GM23338 (cell line): ENCODE data around the gene STAT4. TPM values are rescaled to one million over a fixed set of nuclear protein-coding genes. Genes with fewer than 3 reads are reported as not detected.

Experiments
- ATAC-seq: fragments of 200-7000 bp; cut with Tn5 transposase; 3 replicates; pipeline ENCODE4 v1.9.1; 2020
- DNase-seq: peaks from one replicate; pipeline ENCODE4 v3.0.0-alpha.2; 2015; ENCODE audit warnings: low spot score
- H2AFZ ChIP-seq: fragments of 200-600 bp; sonication (generic); 2 replicates; pipeline ENCODE4 v1.8.0; 2016; ENCODE audit warnings: antibody characterized with exemption, mild to moderate bottlenecking, moderate library complexity
- H3F3A ChIP-seq: fragments of 200-600 bp; sonication (generic); replicated peaks from 2 replicates; pipeline ENCODE4 v1.8.0; 2017; ENCODE audit warnings: antibody characterized with exemption, mixed run types, low read depth
- H3K27ac ChIP-seq: fragments of 200-600 bp; sonication (generic); 2 replicates; pipeline ENCODE4 v1.6.1; 2016; ENCODE audit warnings: low read depth
- H3K27me3 ChIP-seq: fragments of 200-600 bp; sonication (generic); 2 replicates; pipeline ENCODE4 v1.8.0; 2016; ENCODE audit warnings: mild to moderate bottlenecking, mixed run types, moderate library complexity; ENCODE audit not compliant: insufficient read depth
- H3K36me3 ChIP-seq: fragments of 200-600 bp; sonication (generic); 2 replicates; pipeline ENCODE4 v1.8.0; 2016; ENCODE audit warnings: mild to moderate bottlenecking; ENCODE audit not compliant: insufficient read depth
- H3K4me1 ChIP-seq: fragments of 200-600 bp; sonication (generic); 2 replicates; pipeline ENCODE4 v1.8.0; 2016; ENCODE audit warnings: mild to moderate bottlenecking, moderate library complexity; ENCODE audit not compliant: insufficient read depth
- H3K4me2 ChIP-seq: fragments of 200-600 bp; sonication (generic); 2 replicates; pipeline ENCODE4 v1.7.1; 2017; ENCODE audit warnings: mixed run types
- H3K4me3 ChIP-seq: fragments of 200-600 bp; sonication (generic); 2 replicates; pipeline ENCODE4 v1.6.1; 2016; ENCODE audit warnings: mixed run types
- H3K79me2 ChIP-seq: fragments of 200-600 bp; sonication (generic); replicated peaks from 2 replicates; pipeline ENCODE4 v1.8.0; 2017; ENCODE audit warnings: mild to moderate bottlenecking; ENCODE audit not compliant: insufficient read depth
- H3K9me2 ChIP-seq: fragments of 200-600 bp; sonication (generic); 2 replicates; pipeline ENCODE4 v1.8.0; 2017; ENCODE audit not compliant: insufficient read depth
- H4K20me1 ChIP-seq: fragments of 200-600 bp; sonication (generic); replicated peaks from 2 replicates; pipeline ENCODE4 v1.8.0; 2017; ENCODE audit warnings: mild to moderate bottlenecking; ENCODE audit not compliant: insufficient read depth
- H3K27ac Mint-ChIP-seq: 2 replicates; pipeline ENCODE4 v1.8.0; 2020; ENCODE audit warnings: inconsistent platforms, mild to moderate bottlenecking, moderate library complexity, mixed read lengths
- H3K27me3 Mint-ChIP-seq: 3 replicates; pipeline ENCODE4 v1.8.0; 2022; ENCODE audit warnings: low read depth, mild to moderate bottlenecking, moderate library complexity, mixed read lengths, inconsistent platforms; ENCODE audit not compliant: insufficient read depth, poor library complexity
- H3K36me3 Mint-ChIP-seq: 3 replicates; pipeline ENCODE4 v1.8.0; 2021; ENCODE audit warnings: low read depth, mild to moderate bottlenecking, inconsistent platforms, moderate library complexity, mixed read lengths
- H3K4me1 Mint-ChIP-seq: 3 replicates; pipeline ENCODE4 v1.8.0; 2020; ENCODE audit warnings: mild to moderate bottlenecking, inconsistent platforms, mixed read lengths
- H3K4me3 Mint-ChIP-seq: 3 replicates; pipeline ENCODE4 v1.8.0; 2021; ENCODE audit warnings: moderate library complexity, mild to moderate bottlenecking, inconsistent platforms, mixed read lengths
- H3K9me3 Mint-ChIP-seq: 3 replicates; pipeline ENCODE4 v1.8.0; 2020; ENCODE audit warnings: moderate library complexity, mild to moderate bottlenecking, inconsistent platforms, mixed read lengths
- CTCF ChIP-seq, 2 experiments: fragments of 200-600 bp in 1 of 2; sonication (generic) in 1 of 2; conservative IDR thresholded peaks; 2 replicates each; pipeline versions ENCODE4 v1.5.1 to v1.6.1; 2016 to 2017; ENCODE audit warnings: antibody characterized with exemption in 2 of 2, low read depth in 2 of 2, mild to moderate bottlenecking in 2 of 2, moderate library complexity in 1 of 2
- EZH2 ChIP-seq: fragments of 200-600 bp; sonication (generic); IDR thresholded peaks from one replicate; pipeline ENCODE4 v1.8.0; 2017; ENCODE audit warnings: antibody characterized with exemption, mild to moderate bottlenecking, low read depth; ENCODE audit not compliant: unreplicated experiment
- EZH2phosphoT487 ChIP-seq: fragments of 200-600 bp; sonication (generic); IDR thresholded peaks from one replicate; pipeline ENCODE4 v1.8.1; 2018; ENCODE audit warnings: antibody characterized with exemption; ENCODE audit not compliant: unreplicated experiment
- NANOG ChIP-seq: IDR thresholded peaks from 2 replicates; pipeline ENCODE4 v1.6.1; 2016; ENCODE audit warnings: antibody characterized with exemption, borderline replicate concordance
- REST ChIP-seq: IDR thresholded peaks from one replicate; pipeline ENCODE4 v1.6.1; 2018; ENCODE audit warnings: antibody characterized with exemption; ENCODE audit not compliant: unreplicated experiment
- STAT1 ChIP-seq: IDR thresholded peaks from one replicate; pipeline ENCODE4 v1.6.1; 2016; ENCODE audit warnings: antibody characterized with exemption; ENCODE audit not compliant: unreplicated experiment
- ZNF114 ChIP-seq: fragments of 250-450 bp; sonication (Bioruptor Pico); IDR thresholded peaks from 2 replicates; pipeline ENCODE4 v1.5.0; 2020; ENCODE audit warnings: mild to moderate bottlenecking, moderate library complexity
- ZNF331 ChIP-seq: fragments of 250-450 bp; sonication (Bioruptor Pico); IDR thresholded peaks from 2 replicates; pipeline ENCODE4 v1.5.0; 2020; ENCODE audit warnings: low read depth, mild to moderate bottlenecking, moderate library complexity
- polyA plus RNA-seq: library from polyadenylated mRNA; unstranded; fragments of >200 nt; fragmentation: Nextera tagmentation; extraction: Ambion mirVana; gene quantifications from 2 replicates; pipeline ENCODE4 v1.2.1, GENCODE V29; 2016
- total RNA-seq: library from RNA; depleted of rRNA; stranded (reverse); fragments of >200 nt; shearing (Covaris generic); gene quantifications from 2 replicates; pipeline ENCODE4 v1.2.3, GENCODE V29; 2014

Gene STAT4
- total and polyA plus RNA-seq, 2 experiments from 2014 or later = 0.52 to 0.86 TPM

- H3K4me1 Mint-ChIP-seq = peaks cover 5% of the 10 kb centered on the region
- Histone ChIP-seq H4K20me1 (no peaks in the 10 kb centered on the region), H3K4me2 (no peak overlapping the region), H3K4me1 (no peaks in the 10 kb centered on the region), H3K9me2 (no peaks in the 10 kb centered on the region), H3K27me3 (peaks cover 18% of the 10 kb centered on the region), H3F3A (no peaks in the 10 kb centered on the region), H2AFZ (no peak overlapping the region), H3K79me2 (no peaks in the 10 kb centered on the region), H3K36me3 (no peaks in the 10 kb centered on the region), H3K4me3 (no peak overlapping the region), H3K27ac (no peak overlapping the region)
- TF ChIP-seq EZH2phosphoT487 (no peak), STAT1 (no peak), NANOG (no peak), REST (no peak), EZH2 (no peak), CTCF (conservative IDR thresholded peaks at IDR 0.05; ENCODE audit: low read depth in 2 of 2) (no peak), ZNF114 (CRISPR knock-in tag) (no peak), ZNF331 (CRISPR knock-in tag) (no peak)
- ATAC-seq = no peak
- no peak overlapping the region for H3K27ac Mint-ChIP-seq
- no peak for DNase-seq
- no peaks in the 10 kb centered on the region for H3K36me3 Mint-ChIP-seq
- no peaks in the 10 kb centered on the region for H3K9me3 Mint-ChIP-seq
- H3K4me3 Mint-ChIP-seq = peak overlapping the region; percentile 75; the same call in 1 of the 3 replicates
- H3K27me3 Mint-ChIP-seq = peaks cover 4% of the 10 kb centered on the region
These were observed 1.4 kb downstream of the STAT4 start for GRCh38 chr2:191149391-191149790.

DNA sequence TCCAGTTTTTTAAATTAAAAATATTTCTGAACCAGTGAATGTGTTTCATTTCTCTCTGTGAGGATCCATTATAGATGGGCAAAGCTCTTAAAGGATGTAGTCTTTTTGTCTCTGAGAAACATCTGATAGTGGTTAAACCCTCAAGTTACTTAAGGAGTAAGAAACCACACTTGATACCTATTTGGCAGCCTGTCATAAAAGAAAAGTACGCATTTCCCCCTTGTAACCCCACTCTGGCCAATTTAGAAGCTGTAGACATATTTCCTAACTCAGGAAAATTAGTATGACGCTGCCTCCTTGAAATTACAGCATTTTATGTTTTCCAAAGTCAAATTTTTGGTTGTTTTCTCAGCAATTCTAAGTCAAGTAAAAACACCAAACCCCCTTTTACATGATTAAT, 2.0 kb downstream of the STAT4 start:
- H3K9me3 Mint-ChIP-seq = no peaks in the 10 kb centered on the region
- no peaks in the 10 kb centered on the region for H3K4me1 ChIP-seq

More for the DNA sequence above, 2.0 kb downstream of the STAT4 start:
- Histone ChIP-seq H3K79me2 (no peaks in the 10 kb centered on the region), H3K9me2 (no peaks in the 10 kb centered on the region), H2AFZ (no peak overlapping the region), H3K36me3 (no peaks in the 10 kb centered on the region), H3K27me3 (peaks cover 18% of the 10 kb centered on the region), H3K27ac (no peak overlapping the region), H3K4me2 (no peak overlapping the region), H3K4me3 (no peak overlapping the region), H3F3A (no peaks in the 10 kb centered on the region), H4K20me1 (no peaks in the 10 kb centered on the region)
- Mint-ChIP-seq H3K4me1 (peaks cover 5% of the 10 kb centered on the region), H3K36me3 (no peaks in the 10 kb centered on the region), H3K4me3 (no peak overlapping the region), H3K27me3 (peaks cover 4% of the 10 kb centered on the region), H3K27ac (no peak overlapping the region)
- DNase-seq (no peak), ATAC-seq (no peak)
- TF ChIP-seq ZNF114 (CRISPR knock-in tag) (no peak), NANOG (no peak), REST (no peak), STAT1 (no peak)
